ENCODE results near the gene PES1. TPM values are rescaled to one million over a fixed set of nuclear protein-coding genes. Genes with fewer than 3 reads are reported as not detected.

The PES1 gene
- total RNA-seq, 1 experiment from 2014 or later, result 145 TPM

- no peak for TF ChIP-seq CTCF (IDR thresholded peaks at IDR 0.05; ENCODE audit: unreplicated experiment)
- H3K27ac Mint-ChIP-seq (ENCODE audit: low read depth, unreplicated experiment), result no peak overlapping the region
- ChIA-PET CTCF (interaction anchor here (0.8 to 1.3 kb wide), 2 partner anchors 9 to 20 kb away, joined by 3 read pairs; no protein-coding TSS in a partner anchor), POLR2A (no interaction called here)
- no TSS peak for BruUV-seq (replicated peaks)
- no peaks in the 10 kb centered on the region for H3K36me3 Mint-ChIP-seq (ENCODE audit: insufficient read depth, unreplicated experiment)
- intact Hi-C loops (cut with micrococcal nuclease), result no loop called here
- DNase-seq (ENCODE audit: unreplicated experiment), result no peak
- peaks cover 4% of the 10 kb centered on the region for H3K4me1 Mint-ChIP-seq (ENCODE audit: insufficient read depth, unreplicated experiment)
- no peak overlapping the region for H3K4me3 Mint-ChIP-seq (ENCODE audit: unreplicated experiment)
- H3K27me3 Mint-ChIP-seq (ENCODE audit: insufficient read depth, unreplicated experiment), result no peaks in the 10 kb centered on the region
- H3K9me3 Mint-ChIP-seq (ENCODE audit: unreplicated experiment), result no peaks in the 10 kb centered on the region
These were observed 23.2 kb upstream of the PES1 start for GRCh38 chr22:30614879-30615278.

- no TSS peak for BruUV-seq (replicated peaks)
- Mint-ChIP-seq H3K4me3 (ENCODE audit: unreplicated experiment) (no peak overlapping the region), H3K9me3 (ENCODE audit: unreplicated experiment) (no peaks in the 10 kb centered on the region), H3K36me3 (ENCODE audit: insufficient read depth, unreplicated experiment) (no peaks in the 10 kb centered on the region), H3K4me1 (ENCODE audit: insufficient read depth, unreplicated experiment) (peaks cover 9% of the 10 kb centered on the region), H3K27me3 (ENCODE audit: insufficient read depth, unreplicated experiment) (no peaks in the 10 kb centered on the region), H3K27ac (ENCODE audit: low read depth, unreplicated experiment) (no peak overlapping the region)
- DNase-seq (ENCODE audit: unreplicated experiment), result no peak
- POLR2A ChIA-PET, result no interaction called here
- CTCF ChIA-PET, result interaction anchor here (0.5 to 1.3 kb wide), 3 partner anchors 8 to 143 kb away, joined by 3 to 4 read pairs (median 3); no protein-coding TSS in a partner anchor
- intact Hi-C loops (cut with micrococcal nuclease), result no loop called here
- no peak for TF ChIP-seq CTCF (IDR thresholded peaks at IDR 0.05; ENCODE audit: unreplicated experiment)
These were observed 22.6 kb upstream of the PES1 start for GRCh38 chr22:30614268-30614667.

GRCh38 chr22:30612789-30613188 lies 21.1 kb upstream of the PES1 start:
- no peak for TF ChIP-seq CTCF (IDR thresholded peaks at IDR 0.05; ENCODE audit: unreplicated experiment)
- ChIA-PET POLR2A (interaction anchor here (0.6 kb wide), 1 partner anchor 183 kb away, joined by 3 read pairs; no protein-coding TSS in a partner anchor), CTCF (interaction anchor here (0.6 to 1.5 kb wide), 2 partner anchors 22 to 45 kb away, joined by 4 to 7 read pairs; no protein-coding TSS in a partner anchor)
- H3K4me3 Mint-ChIP-seq (ENCODE audit: unreplicated experiment), result no peak overlapping the region
- intact Hi-C loops (cut with micrococcal nuclease), result no loop called here
- H3K27ac Mint-ChIP-seq (ENCODE audit: low read depth, unreplicated experiment), result no peak overlapping the region
- BruUV-seq (replicated peaks), result no TSS peak
- H3K9me3 Mint-ChIP-seq (ENCODE audit: unreplicated experiment), result no peaks in the 10 kb centered on the region
- no peaks in the 10 kb centered on the region for H3K27me3 Mint-ChIP-seq (ENCODE audit: insufficient read depth, unreplicated experiment)
- no peak for DNase-seq (ENCODE audit: unreplicated experiment)
- H3K4me1 Mint-ChIP-seq (ENCODE audit: insufficient read depth, unreplicated experiment), result peaks cover 14% of the 10 kb centered on the region
- no peaks in the 10 kb centered on the region for H3K36me3 Mint-ChIP-seq (ENCODE audit: insufficient read depth, unreplicated experiment)

GRCh38 chr22:30611197-30611596 lies 19.5 kb upstream of the PES1 start:
- no peak for TF ChIP-seq CTCF (IDR thresholded peaks at IDR 0.05; ENCODE audit: unreplicated experiment)
- CTCF ChIA-PET, result interaction anchor here (0.6 to 1.5 kb wide), 2 partner anchors 15 to 23 kb away, joined by 7 read pairs; no protein-coding TSS in a partner anchor
- POLR2A ChIA-PET, result no interaction called here
- Mint-ChIP-seq H3K4me1 (ENCODE audit: insufficient read depth, unreplicated experiment) (peaks cover 14% of the 10 kb centered on the region), H3K27me3 (ENCODE audit: insufficient read depth, unreplicated experiment) (no peaks in the 10 kb centered on the region), H3K27ac (ENCODE audit: low read depth, unreplicated experiment) (no peak overlapping the region), H3K4me3 (ENCODE audit: unreplicated experiment) (no peak overlapping the region), H3K9me3 (ENCODE audit: unreplicated experiment) (no peaks in the 10 kb centered on the region), H3K36me3 (ENCODE audit: insufficient read depth, unreplicated experiment) (no peaks in the 10 kb centered on the region)
- no peak for DNase-seq (ENCODE audit: unreplicated experiment)
- intact Hi-C loops (cut with micrococcal nuclease), result no loop called here
- no TSS peak for BruUV-seq (replicated peaks)

All from MCF 10A (cell line).